AG09319 (cell line): ENCODE data around the gene MYOT.
"Not testable (repeated sequence)": the region's sequence is repeated elsewhere in the genome, so short reads cannot be mapped to it uniquely, and the experiment has no call there.

Source experiments
- DNase-seq: peaks from one replicate; pipeline ENCODE4 v3.0.0-alpha.2; 2010; ENCODE audit warnings: low read depth; ENCODE audit errors: extremely low read depth
- TF ChIP-seq, protein P1 (sequence below): IDR thresholded peaks from 2 replicates; pipeline ENCODE4 v1.5.1; 2011; ENCODE audit warnings: low read depth, mild to moderate bottlenecking, inconsistent platforms, low read length, moderate library complexity

MYOT gene

DNA sequence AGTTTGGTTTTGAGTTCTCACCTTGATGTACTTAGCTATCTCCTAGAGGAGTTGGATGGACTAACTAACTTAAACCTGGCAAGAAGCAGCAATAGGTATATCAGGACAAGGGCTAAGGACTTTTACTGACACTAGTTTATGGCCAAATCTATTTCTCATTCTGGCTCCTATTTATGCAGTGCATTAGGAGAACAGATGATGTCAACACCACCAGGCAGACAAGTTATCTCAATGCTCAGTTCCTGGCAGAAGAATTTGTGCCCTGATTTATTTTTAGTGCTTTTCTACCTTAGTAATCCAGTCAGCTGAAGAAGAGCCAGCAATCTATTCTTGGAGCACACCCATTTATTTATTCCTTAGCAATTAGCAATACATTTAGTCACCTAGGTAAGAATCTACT is 30.7 kb upstream of the MYOT start:
- TF ChIP-seq, protein P1, sequence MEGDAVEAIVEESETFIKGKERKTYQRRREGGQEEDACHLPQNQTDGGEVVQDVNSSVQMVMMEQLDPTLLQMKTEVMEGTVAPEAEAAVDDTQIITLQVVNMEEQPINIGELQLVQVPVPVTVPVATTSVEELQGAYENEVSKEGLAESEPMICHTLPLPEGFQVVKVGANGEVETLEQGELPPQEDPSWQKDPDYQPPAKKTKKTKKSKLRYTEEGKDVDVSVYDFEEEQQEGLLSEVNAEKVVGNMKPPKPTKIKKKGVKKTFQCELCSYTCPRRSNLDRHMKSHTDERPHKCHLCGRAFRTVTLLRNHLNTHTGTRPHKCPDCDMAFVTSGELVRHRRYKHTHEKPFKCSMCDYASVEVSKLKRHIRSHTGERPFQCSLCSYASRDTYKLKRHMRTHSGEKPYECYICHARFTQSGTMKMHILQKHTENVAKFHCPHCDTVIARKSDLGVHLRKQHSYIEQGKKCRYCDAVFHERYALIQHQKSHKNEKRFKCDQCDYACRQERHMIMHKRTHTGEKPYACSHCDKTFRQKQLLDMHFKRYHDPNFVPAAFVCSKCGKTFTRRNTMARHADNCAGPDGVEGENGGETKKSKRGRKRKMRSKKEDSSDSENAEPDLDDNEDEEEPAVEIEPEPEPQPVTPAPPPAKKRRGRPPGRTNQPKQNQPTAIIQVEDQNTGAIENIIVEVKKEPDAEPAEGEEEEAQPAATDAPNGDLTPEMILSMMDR: no peak
- DNase-seq: no peak

DNA sequence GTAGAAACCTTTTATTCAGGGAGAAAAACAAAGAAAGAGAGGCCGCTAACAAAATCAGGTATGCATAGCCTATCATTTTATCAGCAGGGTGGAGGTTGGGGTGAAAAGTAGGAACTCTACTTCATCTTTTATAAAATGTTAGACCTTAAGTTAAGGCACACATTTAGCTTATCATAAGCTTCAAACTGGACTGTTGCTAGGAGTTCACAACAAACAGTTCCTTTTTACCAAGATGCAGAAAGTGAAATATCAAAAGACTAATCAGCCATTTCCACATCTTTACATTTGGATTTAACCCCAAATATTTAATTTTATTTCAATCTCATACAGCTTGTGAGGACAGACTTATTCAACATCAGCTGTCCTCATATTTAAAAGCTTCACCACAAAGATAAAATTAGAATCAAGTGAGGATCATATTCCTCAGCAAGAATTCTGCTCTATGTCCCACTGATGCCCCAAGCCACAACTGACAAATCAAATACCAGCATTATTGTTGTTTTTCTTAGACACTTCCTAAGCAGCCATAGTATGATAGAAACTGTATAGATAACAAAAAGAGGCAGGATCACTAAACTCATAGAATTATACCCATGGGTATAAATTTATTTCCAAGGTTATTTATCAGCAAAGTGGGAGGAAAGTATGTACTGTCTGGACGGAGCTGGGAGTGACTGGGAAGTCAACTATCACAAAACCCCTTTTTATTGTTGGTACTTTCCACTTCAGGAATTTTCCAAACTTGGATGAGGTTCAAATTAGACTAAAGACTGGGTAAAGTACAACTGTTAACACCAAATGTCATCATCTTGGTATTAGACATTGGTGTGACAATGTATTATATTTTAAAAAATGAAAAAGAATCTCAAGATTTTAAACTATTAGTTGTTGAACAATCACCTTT is 29.9 kb upstream of the MYOT start:
- DNase-seq: no peak
- TF ChIP-seq, protein P1: no peak

DNA sequence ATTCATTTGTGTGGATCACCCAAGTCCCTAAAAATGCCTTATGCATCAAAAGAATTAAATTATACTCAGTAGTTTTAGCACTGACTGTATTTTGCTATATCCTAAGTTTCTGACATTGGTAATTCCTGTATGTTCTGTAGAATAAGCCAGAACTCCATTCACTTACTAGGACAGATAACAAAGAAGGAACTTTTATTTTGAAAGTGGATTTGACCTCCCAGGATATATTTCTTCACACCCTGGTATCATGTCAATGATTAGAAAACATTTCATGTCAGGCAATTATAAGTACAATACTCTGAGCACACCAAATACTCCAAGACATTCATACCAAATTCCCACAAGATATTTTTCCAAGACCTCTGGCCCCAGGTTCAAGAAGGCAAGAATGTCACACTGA is 28.7 kb upstream of the MYOT start:
- TF ChIP-seq, protein P1: no peak
- no peak for DNase-seq

DNA sequence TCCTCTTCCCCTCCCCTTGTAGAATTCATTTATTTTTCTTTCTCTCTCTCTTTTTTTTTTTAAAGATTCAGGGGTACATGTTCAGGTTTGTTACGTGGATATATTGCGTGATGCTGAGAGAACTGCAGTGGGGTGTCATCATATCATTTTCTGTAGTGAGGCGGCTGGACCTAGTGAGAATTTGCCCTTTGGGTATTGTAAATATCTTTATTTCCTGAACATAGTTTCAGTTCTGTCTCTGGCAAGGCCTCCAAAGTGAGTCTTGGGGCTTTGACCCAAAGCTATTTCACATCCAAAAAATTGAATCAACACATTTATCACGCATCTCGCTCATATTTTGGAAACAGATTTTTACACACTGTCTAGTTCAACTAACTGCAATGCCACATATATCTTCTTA is 25.4 kb upstream of the MYOT start:
- no peak for DNase-seq
- TF ChIP-seq, protein P1: no peak

DNA sequence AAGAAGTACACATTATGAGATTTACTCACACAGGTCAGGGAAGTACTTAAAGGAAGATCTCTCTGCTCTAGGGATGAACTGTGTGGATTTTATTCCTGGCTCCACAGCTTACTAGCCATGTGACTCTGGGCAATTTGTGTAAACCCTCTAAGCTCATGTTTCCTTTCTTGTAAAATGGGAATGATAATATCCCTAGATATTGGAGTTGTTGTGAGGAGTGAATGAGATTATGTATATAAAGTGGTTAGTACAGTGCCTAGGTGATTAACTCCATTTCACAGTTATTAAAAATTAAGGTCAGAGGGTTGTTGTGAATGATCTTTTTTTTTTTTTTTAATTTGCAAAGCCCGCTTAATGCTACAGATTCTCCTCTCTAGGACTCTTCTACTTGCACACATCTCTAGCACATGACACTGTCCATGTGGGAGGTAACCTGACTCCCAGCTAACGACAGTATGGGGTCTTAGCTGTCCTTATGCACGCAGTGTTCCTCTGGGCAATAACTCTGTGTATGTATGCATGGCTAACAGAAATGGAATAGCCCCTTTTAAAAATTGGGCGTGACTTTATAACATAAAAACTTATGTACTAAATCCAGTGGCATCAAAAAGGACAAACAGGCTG is 23.9 kb upstream of the MYOT start:
- DNase-seq: no peak
- TF ChIP-seq, protein P1: no peak

DNA sequence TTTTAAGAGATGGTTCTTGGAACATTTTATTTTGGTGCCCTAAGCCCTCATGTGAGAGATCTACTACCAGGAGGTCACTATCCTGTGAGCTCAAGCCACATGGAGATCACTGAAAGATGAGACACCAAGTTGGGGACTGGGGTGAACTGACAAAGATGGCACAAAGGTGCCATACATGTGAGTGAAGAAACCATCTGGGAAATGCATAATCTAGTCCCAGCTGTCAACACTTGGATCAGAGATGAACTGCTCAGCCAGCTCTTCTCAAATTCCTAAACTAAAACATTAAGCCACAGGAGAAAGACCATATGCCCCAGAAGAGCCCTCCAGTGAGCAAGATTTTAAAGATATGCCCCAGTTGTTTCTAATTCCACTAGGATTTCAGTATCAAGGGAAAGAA is 22.2 kb upstream of the MYOT start:
- TF ChIP-seq, protein P1: no peak
- DNase-seq: no peak

DNA sequence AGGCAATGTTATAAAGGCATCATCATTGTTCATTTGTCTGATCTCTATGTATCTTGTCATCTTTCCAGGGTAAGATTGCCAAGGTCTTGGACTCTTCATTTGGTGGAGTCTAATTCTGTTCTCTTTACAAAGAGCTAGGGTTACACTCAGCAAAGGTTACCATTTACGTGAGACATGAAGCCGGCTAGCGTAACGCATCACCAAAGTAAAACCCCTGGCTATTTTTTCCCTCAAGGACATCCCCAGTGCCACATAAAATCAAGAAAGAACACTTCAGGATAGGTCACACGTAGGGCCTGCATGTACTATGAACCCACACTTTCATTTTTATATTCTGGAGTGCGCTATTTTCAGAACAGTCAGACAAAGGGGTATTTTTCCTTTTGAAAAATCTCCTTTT is 20.0 kb upstream of the MYOT start:
- TF ChIP-seq, protein P1: no peak
- no peak for DNase-seq

DNA sequence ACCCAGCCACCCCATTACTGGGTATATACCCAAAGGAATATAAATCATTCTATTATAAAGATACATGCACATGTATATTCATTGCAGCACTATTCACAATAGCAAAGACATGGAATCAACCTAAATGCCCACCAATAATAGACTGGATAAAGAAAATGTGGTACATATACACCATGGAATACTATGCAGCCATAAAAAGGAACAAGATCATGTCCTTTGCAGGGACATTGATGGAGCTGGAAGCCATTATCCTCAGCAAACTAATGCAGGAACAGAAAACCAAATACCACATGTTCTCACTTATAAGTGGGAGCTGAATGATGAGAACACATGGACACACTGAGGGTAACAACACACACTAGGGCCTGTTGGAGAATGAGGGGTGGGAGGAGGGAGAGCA is 14.5 kb upstream of the MYOT start:
- DNase-seq: not testable (repeated sequence)
